ENCODE measurements around the gene BCAS4.
"Not testable (repeated sequence)": the region's sequence is repeated elsewhere in the genome, so short reads cannot be mapped to it uniquely, and the experiment has no call there.

The BCAS4 gene

DNA sequence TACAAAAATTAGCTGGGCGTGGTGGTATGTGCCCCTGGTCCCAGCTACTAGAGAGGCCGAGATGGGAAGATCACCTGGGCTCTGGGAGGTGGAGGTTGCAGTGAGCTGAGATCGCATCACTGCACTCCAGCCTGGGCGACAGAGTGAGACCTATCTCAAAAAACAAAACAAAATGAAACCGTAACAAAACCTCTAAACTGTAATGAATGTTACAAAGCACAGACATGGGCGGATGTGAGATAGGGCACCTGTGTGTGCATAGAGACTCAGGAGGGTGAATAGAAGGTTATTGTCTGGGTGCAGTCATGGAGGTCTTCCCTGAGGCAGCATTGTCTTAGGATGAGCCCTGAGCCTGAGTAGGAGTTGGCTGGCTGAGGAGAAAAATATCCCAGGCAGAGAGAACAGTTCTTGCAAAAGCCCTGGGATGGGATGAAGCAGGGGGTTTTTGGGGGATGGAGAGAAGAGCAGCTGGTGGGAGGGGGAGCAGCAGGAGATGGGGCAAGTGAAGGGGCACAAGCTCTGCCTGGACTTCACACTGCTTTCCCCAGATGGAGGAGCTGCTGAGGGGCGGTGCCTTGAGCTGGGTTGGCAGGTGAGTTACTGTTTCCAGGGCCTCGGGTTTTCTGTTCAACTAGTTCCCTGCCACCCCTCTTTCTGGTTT is 5.2 kb downstream of the BCAS4 start:
- FAIRE-seq, result no peak

DNA sequence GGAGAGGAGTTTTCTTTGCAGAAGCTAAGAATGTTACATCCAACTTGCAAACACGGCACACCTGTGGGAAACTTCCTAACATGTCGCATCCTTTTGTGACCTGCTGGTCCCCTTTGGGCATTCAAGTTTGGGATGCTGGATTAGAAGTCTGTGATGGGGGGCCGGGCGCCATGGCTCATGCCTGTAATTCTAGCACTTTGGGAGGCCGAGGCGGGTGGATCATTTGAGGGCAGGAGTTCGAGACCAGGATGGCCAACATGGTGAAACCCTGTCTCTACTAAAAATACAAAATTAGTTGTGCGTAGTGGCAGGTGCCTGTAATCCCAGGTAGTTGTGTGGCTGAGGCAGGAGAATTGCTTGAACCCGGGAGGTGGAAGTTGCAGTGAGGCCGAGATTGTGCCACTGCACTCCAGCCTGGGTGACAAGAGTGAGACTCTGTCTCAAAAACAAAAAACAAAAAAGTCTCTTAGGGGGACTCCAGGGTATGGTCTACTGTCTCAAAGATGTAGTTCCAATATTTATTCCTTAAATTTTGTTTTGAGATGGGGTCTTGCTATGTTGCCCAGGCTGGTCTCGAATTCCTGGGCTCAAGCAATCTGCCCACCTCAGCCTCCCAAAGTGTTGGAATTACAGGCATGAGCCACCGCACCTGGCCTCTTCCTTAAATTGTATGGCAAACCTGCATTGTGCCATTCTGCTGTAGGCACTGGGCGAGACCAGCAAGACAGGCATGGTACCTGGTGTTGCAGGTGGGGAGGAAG is 6.3 kb downstream of the BCAS4 start:
- not testable (repeated sequence) for FAIRE-seq

DNA sequence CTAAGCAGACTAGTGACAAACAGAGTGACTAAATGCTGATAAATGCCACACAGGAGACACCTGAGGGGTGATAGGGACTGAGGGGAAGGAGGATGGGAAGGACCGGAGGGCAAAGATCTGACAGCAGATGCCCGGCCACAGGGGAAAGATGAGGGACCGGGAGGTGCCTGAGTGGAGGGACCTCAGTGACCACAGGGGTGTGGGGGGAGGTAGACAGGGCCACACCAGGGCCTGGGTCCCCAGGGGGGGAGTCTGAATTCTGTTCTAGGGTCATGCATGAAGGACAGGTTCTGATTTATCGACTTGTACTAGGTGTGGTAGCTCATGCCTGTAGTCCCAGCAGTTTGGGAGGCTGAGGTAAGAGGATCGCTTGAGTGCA is 6.9 kb downstream of the BCAS4 start:
- FAIRE-seq, result no peak

DNA sequence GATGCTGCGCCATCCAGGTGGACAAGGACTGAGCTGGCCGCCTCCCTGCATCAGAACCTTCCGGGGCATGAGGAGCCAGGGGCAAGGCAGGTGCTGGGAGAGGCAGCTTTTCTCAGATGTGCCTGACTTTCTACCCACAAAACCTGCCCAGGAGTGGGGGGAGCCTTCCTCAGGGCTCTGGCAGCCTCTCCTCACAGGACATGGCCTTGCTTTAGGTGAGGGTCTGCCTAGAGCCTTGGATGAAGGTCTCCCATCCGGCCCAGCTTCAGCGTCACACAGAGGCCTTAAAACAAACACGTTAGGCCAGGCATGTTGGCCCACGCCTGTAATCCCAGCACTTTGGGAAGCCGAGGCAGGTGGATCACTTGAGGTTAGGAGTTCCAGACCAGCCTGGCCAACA is 7.4 kb downstream of the BCAS4 start:
- FAIRE-seq, result no peak

DNA sequence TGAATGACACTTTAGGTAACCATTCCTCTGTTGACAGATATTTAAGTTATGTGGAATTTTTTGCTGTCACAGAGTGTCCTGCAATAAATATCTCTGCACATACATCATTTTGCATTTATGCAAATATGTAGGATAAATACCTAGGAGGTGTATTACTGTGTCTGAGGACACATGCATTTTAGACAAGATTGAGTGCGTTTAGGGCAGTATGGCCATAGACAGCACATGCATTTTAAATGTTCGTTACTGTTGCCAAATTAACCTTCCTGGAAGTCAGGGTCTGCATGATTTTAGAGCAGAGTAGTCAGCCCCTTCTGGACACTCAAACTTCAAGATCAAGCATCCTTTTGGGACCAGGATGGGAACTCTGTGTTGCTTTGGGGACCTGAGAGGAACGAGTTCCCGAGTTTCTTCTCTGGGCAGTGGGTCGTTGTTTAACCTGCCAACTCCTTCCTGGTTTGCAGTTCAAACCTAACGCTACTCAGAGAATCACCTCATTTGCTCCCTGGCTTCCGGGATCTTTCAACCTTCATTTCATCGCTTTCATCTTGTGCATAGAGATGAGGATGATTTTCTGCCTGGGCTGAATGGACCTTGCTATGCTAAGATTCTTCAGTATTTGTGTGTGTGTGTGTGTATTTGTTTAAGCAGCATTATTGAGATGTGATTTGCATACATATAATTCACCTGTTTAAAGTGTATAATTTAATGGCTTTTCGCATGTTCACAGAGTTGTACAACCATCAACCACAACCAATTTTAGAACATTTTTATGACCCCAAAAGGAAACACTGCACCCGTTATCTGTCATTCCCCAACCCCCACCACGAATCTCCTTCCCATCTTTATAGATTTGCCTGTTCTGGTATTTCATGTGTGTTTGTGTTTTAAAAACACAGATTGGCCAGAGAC is 9.8 kb downstream of the BCAS4 start:
- no peak for FAIRE-seq

DNA sequence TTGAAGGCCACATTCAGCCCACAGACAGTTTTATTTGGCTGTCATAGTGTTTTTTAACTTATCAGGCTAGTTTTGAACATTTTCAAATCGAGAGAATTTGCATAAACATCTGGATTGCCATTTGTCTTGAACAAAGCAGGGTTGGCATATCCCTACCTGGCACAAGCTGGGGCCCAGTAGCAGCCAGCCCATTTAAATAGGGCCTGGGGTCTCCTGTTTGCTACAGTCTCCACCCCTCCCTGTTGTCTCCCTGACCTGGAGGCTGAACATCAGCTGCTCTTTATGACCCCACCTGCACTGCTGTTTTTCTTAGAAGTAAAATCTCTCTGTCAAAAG is 10.5 kb downstream of the BCAS4 start:
- no peak for FAIRE-seq

DNA sequence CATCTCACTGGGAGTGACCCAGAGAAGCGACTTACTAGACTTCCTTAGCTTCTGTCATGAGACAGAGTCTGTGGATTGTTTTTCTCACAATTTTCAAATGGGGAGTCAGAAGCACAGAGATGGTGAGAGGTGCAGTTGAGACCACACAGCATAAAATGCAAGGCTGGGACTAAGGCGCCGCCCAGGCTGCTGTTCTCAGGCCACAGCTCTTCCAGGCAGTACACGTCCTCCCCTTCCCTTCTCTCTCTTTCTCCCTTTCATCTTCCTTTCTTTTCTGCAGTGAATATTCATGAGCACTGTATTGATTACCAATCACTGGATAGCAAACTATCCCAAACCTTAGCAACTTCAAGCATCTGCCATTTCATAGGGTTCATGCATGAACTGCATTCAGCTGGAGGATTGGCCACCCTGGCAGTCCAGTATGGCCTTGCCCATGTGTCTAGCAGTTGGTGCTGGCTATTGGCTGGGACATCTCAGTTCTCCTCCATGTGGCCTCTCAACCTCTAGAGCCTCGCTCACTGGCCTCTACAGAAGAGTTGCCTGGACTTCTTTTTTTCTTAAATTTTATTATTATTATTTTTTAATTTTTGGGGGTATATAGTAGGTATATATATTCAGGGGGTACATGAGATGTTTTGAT is 11.4 kb downstream of the BCAS4 start:
- no peak for FAIRE-seq

DNA sequence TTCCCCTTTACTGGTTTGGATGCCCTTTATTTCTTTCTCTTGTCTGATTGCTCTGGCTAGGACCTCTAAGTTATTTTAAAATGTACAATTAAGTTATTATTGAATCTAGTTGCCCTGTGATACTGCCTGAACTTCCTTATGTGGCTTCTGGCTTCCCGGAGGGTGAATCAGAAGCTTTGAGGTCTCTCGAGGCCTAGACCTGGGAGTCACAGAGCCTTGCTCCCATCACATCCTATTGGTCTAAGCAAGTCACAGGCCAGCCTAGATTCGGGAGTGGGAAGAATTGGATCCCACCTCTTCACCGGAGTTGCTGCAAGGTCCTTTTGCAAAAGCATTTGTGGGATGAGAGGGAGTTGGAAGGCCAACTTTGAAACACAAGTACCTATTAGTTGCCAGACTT is 15.2 kb downstream of the BCAS4 start:
- FAIRE-seq, result no peak

DNA sequence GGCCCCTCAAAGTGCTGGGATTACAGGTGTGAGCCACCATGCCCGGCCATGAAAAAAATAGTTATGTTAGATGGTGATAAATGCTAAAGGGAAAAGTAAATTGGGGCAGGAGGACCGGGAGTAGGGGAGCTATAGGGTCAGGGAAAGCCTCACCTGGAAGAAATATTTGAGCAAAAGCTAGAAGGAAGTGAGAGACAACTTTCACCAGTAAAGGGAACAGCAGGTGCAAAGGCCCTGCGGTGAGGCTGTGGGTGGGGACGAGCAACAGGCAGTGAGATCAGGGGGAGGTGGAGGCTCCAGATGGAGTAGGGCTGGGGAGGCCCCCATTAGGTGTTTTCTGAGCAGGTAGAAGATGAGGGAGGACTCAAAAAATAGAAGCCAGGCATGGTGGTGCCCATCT is 16.0 kb downstream of the BCAS4 start:
- no peak for FAIRE-seq

DNA sequence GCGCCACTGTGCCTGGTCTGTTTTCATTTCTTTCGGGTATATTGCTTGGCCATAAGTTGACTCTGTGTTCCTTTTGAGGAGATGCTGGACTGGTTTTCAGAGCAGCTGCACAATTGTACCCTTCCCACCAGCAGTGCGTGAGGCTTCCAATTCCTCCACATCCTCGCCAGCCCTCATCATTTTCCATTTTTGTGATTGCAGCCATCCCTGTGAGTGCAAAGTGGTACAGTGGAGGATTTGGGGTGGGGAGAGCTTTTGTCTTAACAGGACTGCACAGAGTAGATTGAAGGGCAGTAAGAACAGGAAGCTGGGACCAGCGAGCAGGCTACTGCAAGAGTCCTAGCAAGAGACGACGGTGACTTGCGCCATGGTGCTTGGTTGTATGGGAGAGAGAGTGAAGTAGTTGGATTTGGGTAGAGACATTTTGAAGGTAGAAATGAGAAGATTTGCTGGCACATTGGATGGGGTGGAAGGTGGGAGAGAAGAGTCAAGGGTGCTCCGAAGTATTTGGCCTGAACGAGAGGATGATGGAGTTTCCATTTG is 18.3 kb downstream of the BCAS4 start:
- FAIRE-seq, result no peak

DNA sequence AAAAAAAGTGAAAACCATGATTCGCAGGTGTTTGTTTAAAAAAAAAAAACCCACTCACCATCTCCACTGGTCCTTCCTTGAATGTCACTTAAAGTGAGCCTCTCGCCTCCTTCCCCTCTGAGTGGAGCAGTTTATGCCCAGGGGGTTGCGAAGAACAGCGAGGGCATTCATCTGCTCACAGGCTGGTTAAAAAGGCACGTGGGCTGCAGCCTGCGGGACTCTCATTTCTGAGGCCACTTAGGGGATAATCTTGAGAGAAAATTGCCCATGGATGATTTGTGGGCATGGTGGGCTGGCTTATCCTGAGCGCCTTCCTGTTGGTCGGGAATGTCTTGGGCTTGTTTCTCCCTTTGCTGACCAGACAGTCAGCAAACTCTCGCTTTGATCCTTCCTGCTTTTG is 18.9 kb downstream of the BCAS4 start:
- FAIRE-seq, result no peak

DNA sequence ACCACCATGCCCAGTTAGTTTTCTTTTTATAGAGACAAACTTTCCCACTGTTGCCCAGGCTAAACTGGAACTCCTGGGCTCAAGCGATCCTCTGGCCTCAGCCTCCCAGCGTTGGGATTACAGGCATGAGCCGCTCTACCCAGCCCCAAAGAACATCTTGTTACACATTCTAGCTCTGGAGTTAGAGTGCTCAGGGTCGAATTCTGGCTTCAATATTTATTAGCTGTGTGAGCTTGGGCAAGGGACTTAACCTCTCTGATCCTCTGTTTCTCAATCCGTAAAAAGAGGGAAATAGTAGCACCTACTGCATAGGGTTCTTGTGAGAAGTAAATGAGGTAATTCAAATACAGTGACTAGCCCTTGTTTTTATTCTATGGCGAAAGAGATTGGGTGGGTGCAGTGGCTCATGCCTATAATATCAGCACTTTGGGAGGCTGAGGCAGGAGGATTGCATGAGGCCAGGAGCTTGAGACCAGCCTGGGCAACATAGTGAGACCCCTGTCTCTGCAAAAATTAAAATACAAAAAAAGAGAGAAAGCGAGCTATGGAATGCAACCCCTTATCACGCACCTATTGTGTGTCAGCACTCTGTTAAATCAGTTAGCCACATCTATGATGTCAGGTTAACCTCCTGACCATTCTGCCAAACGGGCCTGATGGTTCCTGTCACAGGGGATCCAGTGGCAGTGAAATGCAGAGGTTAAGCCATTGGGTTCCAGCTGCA is 19.7 kb downstream of the BCAS4 start:
- no peak for FAIRE-seq

DNA sequence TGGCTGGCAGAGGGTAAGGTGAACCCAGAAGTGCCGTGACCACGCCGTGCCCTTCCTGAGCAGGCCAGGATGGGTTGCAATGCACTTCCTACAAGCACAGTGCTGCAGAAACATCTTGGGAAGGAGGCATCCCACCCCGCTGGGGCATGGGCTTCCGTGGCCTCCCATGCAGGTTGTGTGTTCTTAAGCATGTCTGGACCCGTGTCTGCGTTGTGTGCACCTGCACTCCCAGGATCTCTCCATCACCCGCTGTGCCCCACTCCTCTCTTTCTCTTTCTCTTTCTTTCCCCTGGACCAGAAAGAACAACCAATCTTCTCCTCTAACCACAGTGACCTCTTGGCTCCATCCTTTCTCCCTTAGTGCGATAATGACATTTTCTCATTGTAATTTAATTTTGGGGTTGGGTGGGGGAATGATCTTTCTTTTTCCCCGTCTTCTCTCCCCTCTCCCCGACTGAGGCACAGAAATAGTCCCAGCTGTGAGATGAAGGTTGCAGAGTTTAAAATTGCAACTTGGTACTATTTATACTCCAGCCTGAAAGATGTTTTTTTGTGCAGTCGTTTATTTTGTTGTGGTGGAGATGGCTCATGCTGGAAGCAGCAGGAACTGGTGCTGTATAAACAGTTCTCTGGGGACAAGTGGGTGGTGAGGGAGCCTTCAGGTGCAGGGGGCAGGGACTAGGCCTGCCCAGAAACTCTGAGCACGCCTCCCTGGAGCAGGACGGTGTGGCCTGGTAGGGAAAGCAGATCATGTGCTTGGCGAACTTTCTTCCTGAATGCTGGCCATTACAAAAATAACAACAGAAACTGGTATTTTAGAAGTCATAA is 20.5 kb downstream of the BCAS4 start:
- no peak for FAIRE-seq

DNA sequence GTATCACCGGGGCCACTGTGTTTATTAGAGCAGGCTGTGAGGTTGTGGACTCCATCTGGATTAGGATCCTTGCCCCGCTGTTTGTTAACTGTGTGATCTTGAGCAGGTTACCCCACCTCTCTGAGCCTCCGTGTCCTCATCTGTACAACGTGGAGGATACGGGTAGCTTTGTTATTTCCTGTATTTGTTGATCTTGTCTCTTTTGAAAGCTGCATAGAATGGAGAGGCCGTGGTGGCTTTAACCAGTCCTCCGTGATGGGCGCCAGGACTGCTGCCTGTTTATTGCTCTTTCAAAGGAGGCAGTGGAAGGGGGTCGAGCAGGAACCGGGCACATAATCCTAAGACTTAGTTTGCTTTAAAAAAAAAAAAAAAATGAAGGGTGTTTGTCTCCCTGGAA is 22.9 kb downstream of the BCAS4 start:
- FAIRE-seq, result no peak

DNA sequence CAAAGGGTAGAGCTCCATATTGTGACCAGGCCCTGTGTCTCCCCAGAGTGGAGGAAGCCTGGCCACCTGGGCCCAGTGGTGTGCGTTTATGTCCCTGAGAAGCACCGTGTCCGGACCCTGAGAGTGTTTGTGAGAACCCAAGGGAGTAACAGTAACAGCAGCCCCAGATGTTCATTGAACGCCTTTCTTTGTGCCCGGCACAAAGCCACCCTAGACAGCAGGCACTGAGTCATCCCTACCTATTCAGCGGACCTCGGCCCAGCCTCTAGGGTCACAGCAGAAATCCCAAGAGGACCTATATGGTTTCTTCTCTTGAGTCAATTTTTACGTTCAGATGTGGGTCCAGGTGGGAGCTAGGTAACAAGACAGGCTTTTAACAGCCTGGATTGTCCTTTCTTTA is 24.5 kb downstream of the BCAS4 start:
- FAIRE-seq, result no peak

DNA sequence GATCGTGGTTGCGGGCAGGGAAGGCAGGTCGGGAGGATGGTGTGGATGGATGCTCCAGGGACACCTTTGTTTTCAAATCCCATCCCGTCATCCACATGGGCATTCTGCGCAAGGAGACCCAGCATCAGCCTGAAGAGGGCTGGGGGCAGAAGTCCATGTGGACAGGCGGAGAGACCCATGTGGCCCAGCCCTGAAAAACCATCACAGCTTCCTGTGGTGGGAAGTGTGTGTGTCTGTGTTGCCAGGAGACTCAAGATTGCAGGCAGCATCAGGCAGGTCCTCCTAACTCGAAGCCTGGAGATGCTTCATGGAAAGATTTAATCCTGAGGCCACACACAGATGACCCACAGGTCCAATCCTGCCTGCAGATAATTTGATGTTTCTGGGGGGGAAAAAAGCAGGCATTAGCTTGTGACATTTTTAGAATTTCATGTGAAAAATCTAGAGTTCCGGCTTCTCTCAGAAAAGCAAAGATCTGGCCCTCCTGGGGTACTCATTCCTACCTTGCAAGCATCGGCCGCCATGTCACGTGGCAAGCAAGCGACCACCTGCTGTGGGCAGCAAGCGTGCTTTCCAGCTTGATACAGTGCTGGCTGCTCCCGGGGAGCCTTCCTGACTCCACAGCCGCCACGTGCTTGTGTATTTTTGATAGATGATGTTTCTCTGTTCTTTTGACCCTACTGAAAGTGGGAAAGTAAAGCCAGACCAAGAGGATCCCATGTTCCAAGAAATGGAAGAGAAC is 25.8 kb downstream of the BCAS4 start:
- FAIRE-seq, result no peak

DNA sequence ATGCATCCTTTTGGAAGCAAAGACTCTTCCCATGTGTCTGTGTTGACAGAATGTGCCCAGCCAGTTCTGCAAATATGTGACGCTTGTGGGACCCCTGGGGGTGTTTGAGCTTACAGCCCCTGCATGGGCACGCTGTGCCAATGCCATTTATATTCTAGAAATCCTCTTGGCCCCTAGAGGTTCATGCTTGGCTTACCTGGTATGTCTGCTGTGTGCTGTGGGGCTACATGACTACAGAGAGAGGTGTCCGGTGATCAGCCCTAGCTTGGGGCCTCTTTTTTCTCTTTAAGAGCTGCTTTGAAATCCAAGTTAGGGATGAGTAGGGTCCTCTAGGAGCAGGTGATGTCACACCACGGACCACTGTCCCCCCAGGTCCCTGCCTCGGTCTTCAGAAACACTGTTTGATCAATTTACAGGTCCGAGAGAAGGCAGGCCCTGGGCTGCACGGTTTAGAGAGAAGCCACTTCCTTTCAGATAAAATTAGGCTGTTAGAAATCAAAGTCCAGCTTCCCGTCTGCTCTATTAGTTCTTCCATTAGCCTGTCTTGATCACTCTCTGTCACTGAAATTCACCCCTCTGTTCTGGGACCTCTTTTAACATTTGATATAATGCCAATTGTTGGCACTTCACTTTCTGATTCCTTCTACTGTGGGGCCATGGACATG is 26.5 kb downstream of the BCAS4 start:
- no peak for FAIRE-seq

DNA sequence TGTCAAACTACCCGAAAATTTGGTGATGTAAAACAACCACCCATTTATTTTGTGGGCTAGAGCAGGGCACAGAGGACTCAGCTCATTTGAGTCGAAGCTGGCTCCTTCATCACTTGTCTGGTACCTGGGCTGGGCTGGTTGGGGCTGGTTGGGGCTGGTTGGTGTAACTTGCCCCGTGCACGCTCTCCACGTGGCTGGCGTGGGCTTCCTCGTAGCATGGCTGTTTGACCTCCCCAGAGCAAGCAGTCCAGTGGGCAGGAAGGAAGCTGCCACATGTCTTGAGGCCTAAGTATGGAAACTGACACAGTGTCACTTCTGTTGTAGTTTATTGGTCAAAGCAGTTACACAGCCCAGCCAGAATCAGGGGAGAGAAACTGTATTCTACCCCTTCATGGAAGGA is 27.1 kb downstream of the BCAS4 start:
- FAIRE-seq, result no peak

DNA sequence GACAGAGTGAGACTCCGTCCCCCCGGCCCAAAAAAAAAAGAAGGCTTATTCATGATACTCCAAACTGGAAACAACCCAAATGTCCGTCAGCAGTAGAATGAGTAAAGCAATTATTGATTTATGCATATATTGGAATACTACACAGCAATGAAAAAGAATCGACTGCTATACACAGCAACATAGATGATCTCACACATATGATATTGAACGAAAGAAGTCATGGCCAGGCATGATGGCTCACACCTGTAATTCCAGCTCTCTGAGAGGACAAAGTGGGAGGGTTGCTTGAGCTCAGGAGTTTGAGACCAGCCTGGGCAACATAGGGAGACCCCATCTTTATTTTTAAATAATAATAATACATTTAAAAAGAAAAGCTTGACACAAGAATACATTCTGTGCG is 28.5 kb downstream of the BCAS4 start:
- FAIRE-seq, result no peak

DNA sequence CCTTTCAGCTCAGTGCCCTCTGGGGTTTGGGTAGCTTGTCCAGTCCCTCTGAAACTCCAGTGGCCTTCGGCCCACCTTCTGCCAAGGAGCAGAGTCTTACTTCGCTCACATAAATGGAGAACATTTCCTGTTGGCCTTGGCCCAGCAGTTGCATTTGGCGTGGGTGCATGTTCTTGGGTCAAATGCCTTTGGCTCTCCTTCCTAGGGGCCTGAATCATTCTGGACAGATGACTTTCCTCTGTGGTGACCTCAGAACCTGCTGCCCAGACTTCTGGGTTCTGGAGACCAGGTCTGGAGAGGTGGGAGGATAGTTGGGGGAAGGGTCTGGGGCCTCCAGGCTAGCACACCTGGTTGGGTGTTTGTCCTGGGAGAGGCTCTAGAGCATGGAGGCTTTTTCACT is 29.3 kb downstream of the BCAS4 start:
- FAIRE-seq, result no peak

All from A204.1 (cell line).